Right cardiac atrium (tissue), 5 donors: ENCODE data around the gene FKBP15. TPM values are rescaled to one million over a fixed set of nuclear protein-coding genes. Genes with fewer than 3 reads are reported as not detected.
"Not testable (repeated sequence)": the region's sequence is repeated elsewhere in the genome, so short reads cannot be mapped to it uniquely, and the experiment has no call there.

Source experiments
- ATAC-seq, 2 donors: fragments of 200-7000 bp; cut with Tn5 transposase; one replicate each; pipeline versions ENCODE4 v1.8.0 to v1.9.1; 2020; ENCODE audit warnings: moderate library complexity in 2 of 2, mild to moderate bottlenecking in 1 of 2
- DNase-seq, 3 donors: peaks; one replicate each; pipeline ENCODE4 v3.0.0-alpha.2; 2020
- H3K27ac ChIP-seq: one replicate; pipeline ENCODE4 v1.5.1; 2013; ENCODE audit warnings: mild to moderate bottlenecking, low read length, control low read depth, moderate library complexity
- H3K27me3 ChIP-seq: one replicate; pipeline ENCODE4 v1.6.1; 2013; ENCODE audit not compliant: control insufficient read depth, insufficient read depth
- H3K4me1 ChIP-seq: one replicate; pipeline ENCODE4 v1.6.1; 2013; ENCODE audit warnings: low read length; ENCODE audit not compliant: control insufficient read depth, insufficient read depth
- H3K4me3 ChIP-seq: one replicate; pipeline ENCODE4 v1.5.1; 2013; ENCODE audit warnings: low read length, control low read depth
- H3K9me3 ChIP-seq: one replicate; pipeline ENCODE4 v1.6.1; 2013; ENCODE audit warnings: low read length; ENCODE audit not compliant: control insufficient read depth
- WGBS: extraction: QIAGEN DNeasy Blood & Tissue Kit; methylation state at CpG from one replicate; pipeline ENCODE4 v1.1.7; 2013; 5-methylcytosine and 5-hydroxymethylcytosine counted together
- intact Hi-C, 4 donors: fragments of 100-400 bp; cut with DNase I; formaldehyde crosslinking; loops; one replicate each; pipeline versions ENCODE4 v1.11.0 to v1.14.0; 2022 to 2023
- polyA plus RNA-seq: library from polyadenylated mRNA; stranded (reverse); fragments of 200-250 nt; gene quantifications from one replicate; pipeline ENCODE4 v1.2.3, GENCODE V29; 2013
- total RNA-seq, 4 donors: library from RNA; stranded (reverse); fragmentation: NEBNext Ultra II Directional; extraction: Animal tissue kit (Norgen Biotek cat#: 25700); gene quantifications; one replicate each; pipeline ENCODE4 v1.2.1, GENCODE V29; 2021
- donor health status: healthy with polysubstance abuse.
- donor health status: DM: no; HTN: yes; CAD: no.
- donor health status: DM: no; HTN: no; CAD: no.
- donor health status: DM: no; HTN: yes; CAD: no; lungs with severe emphysema.
- donor health status: DM: yes; HTN: yes; CAD: no.

Gene FKBP15
- total and polyA plus RNA-seq, 5 donors = 11.0 to 21.2 (median 19.9) TPM

DNA sequence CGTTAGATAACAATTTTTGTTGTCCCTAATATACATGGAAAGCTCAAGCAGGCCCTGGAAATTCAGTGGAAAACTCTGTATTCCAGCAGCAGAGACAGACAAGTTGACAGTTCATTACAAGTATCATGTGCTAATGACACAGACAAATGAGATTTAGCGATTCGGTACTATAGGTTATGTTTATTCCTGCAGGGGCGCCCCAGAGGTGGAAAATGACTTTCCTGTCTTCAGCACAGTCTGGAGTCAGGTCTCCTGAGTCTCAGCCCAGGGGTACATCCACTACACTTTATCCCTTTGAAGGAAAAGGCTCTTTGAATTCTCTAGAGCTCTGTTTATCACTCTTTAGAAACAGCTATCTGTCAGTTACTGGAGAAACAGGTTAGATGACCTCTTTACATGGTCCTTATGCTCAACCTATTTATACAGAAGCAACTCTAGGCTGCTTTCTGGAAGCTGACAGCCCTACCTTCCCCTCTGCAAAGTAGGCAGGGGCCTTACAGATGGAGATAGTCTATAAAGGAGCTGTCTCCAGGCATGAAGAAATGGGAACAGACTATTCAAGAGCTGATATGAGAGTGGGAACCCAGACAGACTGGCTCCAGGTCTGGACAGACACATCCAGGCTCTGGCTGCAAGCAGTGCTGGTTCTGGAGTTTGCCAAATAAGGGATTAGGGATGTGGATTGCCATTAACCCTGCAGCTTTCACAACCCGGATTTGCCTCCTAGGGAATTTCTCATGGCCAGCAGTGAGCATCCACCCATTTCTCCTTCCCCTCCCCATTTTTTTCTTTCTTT is 77.4 kb downstream of the FKBP15 start:
- DNase-seq (no peak), ATAC-seq (no peak)
- H3K4me3 ChIP-seq = no peak overlapping the region
- intact Hi-C loops = no loop called here
- H3K27ac ChIP-seq = no peak overlapping the region
- H3K9me3 ChIP-seq = no peaks in the 10 kb centered on the region
- no peaks in the 10 kb centered on the region for H3K27me3 ChIP-seq
- no peaks in the 10 kb centered on the region for H3K4me1 ChIP-seq
- 72% methylated on average over 5 of the region's 5 CpGs for WGBS

DNA sequence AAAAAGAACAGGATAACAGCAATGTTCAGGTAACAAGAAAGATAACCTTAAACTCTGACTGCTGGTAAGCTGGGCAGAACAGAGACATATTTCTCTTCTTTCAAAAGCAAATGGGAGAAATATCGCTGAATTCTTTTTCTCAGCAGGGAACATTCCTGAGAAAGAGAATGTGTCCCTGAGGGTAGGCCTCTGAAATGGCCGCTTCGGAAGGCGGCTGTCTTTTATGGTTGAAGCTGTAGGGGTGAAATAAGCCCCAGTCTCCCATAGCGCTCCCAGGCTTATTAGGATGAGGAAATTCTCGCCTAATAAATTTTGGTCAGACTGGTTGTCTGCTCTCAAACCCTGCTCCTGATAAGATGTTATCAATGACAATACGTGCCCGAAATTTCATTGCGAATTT is 80.2 kb downstream of the FKBP15 start:
- DNase-seq = not testable (repeated sequence)
- 92% methylated on average over 9 of the region's 9 CpGs for WGBS

DNA sequence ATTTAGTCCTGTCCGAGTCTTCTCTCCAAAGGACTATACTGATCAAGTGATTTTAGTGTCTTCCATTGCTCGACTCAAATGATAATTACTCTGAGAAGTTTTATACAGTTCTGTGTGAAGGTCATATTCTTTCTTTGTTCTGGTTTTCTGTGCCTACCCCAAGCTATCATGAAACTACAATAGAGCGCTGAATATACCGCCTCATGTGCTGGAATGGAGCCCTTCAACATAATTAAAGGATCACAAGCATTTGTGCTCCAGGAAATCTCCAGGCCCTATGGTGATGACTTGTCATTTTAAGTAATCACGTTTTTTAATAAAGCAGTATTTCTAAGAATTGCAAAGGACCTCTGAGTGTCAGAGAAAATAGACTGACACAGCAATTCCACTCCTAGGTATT is 81.1 kb downstream of the FKBP15 start:
- DNase-seq = no peak
- WGBS = 71% methylated on average over 5 of the region's 5 CpGs
- intact Hi-C loops = no loop called here
- Histone ChIP-seq H3K27me3 (no peaks in the 10 kb centered on the region), H3K27ac (no peak overlapping the region), H3K4me1 (no peaks in the 10 kb centered on the region), H3K4me3 (no peak overlapping the region), H3K9me3 (no peaks in the 10 kb centered on the region)
- no peak for ATAC-seq

More for the DNA sequence above, 80.2 kb downstream of the FKBP15 start:
- ATAC-seq, H3K4me3 ChIP-seq, H3K9me3 ChIP-seq, H3K4me1 ChIP-seq, intact Hi-C loops, H3K27ac ChIP-seq, H3K27me3 ChIP-seq: not testable (repeated sequence)

DNA sequence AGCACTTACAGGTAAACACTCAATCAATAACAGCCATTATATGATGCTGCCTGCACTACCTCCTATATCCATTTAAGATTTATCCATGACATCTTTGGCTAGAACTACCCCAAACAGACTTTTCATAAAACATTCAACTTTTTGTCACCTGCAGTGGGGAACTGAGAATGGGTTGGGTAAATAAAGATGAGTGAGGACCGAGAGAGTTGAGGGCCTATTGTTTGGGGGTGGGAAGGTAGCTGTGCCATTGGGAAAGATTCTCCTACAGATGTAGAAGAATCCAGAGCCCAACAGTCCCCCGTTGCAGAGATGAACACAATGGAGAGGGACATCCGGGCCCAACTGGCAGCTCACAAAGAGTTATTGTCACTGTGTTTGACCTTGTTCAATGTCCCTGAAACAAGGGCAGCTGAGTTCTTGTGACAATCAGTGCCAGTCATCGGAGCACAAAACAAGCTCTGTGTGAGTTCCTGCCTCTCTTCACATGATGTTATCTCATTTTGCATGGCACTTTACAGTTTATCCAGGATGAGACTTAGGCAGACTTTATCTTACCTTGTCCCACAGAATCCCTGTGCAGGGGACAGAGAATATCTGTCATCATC is 81.8 kb downstream of the FKBP15 start:
- H3K9me3 ChIP-seq = no peaks in the 10 kb centered on the region
- intact Hi-C loops = no loop called here
- no peak overlapping the region for H3K27ac ChIP-seq
- H3K27me3 ChIP-seq = no peaks in the 10 kb centered on the region
- ATAC-seq (no peak), DNase-seq (no peak)
- 69% methylated on average over 4 of the region's 4 CpGs for WGBS
- no peak overlapping the region for H3K4me3 ChIP-seq
- no peaks in the 10 kb centered on the region for H3K4me1 ChIP-seq

DNA sequence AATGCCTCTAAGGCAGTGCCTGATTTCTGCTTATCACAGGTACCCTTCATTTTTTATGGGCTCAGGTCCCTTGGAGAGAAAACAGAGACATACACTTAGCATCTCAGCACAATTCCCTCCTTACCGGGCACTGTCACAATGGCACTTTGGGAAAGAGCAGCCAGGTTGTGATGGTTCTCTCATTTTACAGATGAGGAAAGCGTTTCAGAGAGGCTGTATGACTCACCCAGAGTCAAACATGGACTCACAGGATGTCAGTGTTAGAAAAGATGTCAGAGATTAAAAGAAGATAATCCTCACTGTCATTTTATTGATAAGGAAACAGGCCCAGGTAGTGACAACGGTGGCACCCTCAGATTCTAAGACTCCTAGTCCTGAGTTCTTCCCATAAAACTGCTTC is 82.3 kb downstream of the FKBP15 start:
- no peaks in the 10 kb centered on the region for H3K9me3 ChIP-seq
- DNase-seq (no peak), ATAC-seq (no peak)
- no peak overlapping the region for H3K27ac ChIP-seq
- no peak overlapping the region for H3K4me3 ChIP-seq
- WGBS = 61% methylated on average over 3 of the region's 3 CpGs
- H3K27me3 ChIP-seq = no peaks in the 10 kb centered on the region
- intact Hi-C loops = no loop called here
- no peaks in the 10 kb centered on the region for H3K4me1 ChIP-seq

DNA sequence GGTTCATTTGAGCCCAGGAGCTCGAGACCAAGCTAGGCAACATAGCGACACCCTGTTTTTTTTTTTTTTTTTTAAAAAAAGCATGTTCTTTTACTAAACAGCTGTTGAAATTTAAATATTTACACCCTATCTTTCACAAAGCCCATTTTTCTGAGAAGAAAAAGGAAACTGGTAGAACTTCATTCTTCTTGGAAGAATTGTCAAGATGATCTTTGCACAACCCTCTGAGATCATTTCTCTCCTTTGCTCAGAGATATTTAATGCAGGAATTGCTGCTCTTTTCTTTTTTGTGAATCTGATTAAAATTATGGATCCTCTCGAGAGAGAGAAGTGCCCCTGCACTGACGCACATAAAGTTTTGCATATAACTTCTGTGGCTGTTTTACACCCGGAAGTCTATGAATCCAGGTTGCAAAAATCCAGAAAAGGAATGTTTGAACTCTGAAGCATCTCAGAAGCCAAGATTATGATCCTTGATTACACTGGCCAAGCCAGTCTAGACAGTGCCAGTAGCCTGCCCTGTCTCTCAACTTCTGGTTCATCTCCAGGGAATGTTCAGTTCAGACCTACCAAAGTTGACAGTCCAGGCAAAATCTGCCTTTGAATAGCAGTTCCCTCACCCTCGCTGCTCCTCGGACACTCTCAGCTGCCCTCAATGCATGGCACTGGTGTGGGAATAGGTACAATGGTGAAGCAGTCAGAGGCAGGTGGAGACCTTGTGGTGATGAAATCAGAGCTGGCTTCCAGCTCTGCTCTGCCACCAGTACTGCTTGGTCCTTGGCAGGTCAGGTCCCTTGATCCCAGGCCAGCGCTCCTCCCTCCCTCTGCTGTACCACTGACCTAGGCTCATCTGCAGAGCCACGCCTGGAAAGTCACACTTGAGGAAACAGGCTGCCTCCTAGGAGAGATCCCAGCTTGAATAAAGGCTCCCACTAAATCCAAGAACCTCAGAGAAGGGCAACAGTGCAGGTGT is 83.6 kb downstream of the FKBP15 start:
- no peak overlapping the region for H3K27ac ChIP-seq
- no peak for ATAC-seq
- intact Hi-C loops = no loop called here
- no peaks in the 10 kb centered on the region for H3K4me1 ChIP-seq
- H3K27me3 ChIP-seq = no peaks in the 10 kb centered on the region
- no peaks in the 10 kb centered on the region for H3K9me3 ChIP-seq
- DNase-seq = no peak
- H3K4me3 ChIP-seq = no peak overlapping the region
- 73% methylated on average over 9 of the region's 9 CpGs for WGBS

DNA sequence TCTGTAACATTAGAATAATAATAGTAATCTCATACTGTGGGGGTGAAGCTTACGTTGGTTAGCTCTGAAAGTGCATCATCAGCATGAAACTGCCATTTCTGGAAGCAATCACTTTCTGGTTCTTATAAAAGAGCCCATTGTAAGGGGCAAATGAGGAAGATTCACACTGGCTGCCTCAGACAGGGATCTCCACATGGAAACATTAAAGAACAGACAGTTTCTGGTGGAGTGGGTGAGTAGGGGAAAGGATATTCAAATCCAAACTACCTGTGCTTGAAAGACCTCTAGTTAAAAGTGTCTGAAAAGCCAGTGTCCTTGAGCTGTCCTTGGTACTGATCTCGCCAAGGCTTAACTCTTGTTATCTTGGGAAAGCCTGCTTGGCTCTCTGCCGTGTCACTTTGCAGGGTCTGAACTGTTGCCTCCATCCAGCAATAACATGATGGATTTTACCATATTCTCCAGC is 89.4 kb downstream of the FKBP15 start:
- Histone ChIP-seq H3K4me1 (peaks cover 1% of the 10 kb centered on the region), H3K9me3 (no peaks in the 10 kb centered on the region), H3K4me3 (no peak overlapping the region), H3K27me3 (no peaks in the 10 kb centered on the region), H3K27ac (no peak overlapping the region)
- DNase-seq (no peak), ATAC-seq (no peak)
- intact Hi-C loops = no loop called here
- WGBS = 10% methylated on average over 3 of the region's 3 CpGs

DNA sequence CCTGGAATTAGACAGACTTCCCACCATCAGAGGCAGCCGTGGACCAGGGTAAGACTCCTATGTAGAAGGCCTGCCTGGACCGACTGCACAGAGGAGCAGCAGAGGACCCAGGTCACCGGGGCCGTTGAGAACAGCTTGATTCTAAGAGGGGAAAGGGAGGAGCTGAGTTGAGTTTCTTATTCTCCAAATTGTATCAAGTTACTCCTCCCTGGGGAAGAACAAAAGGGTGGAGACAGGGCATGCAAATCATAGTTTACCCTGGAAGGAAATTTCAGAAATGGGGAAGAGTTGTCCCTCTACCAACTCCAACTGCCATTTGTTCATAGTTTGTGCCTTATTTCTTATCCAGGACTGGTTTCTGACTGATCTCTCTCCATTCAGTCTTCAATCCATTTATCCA is 91.2 kb downstream of the FKBP15 start:
- intact Hi-C loops = no loop called here
- Histone ChIP-seq H3K4me1 (peaks cover 1% of the 10 kb centered on the region), H3K4me3 (no peak overlapping the region), H3K27ac (no peak overlapping the region), H3K9me3 (no peaks in the 10 kb centered on the region), H3K27me3 (no peaks in the 10 kb centered on the region)
- ATAC-seq (no peak), DNase-seq (no peak)
- 57% methylated on average over 4 of the region's 4 CpGs for WGBS

DNA sequence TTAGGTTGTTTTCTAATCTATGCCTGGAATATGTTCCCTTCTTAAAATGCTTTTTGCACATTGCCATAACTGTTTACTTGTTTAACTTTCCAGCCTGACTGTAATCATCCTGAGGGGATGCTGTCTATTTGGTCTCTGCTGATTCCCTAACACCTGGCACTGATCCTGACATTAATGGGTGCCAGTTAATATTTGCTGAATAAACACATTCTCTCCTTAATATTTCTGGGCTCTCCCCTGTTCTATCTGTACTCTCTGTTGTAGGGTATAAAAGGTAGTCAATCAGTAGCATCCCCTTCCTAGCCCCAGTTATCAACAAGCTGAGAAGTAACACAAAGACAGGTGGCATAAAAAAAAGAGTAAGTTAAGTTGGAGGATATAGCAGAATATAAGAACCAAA is 91.6 kb downstream of the FKBP15 start:
- no peak overlapping the region for H3K27ac ChIP-seq
- no peak for DNase-seq

DNA sequence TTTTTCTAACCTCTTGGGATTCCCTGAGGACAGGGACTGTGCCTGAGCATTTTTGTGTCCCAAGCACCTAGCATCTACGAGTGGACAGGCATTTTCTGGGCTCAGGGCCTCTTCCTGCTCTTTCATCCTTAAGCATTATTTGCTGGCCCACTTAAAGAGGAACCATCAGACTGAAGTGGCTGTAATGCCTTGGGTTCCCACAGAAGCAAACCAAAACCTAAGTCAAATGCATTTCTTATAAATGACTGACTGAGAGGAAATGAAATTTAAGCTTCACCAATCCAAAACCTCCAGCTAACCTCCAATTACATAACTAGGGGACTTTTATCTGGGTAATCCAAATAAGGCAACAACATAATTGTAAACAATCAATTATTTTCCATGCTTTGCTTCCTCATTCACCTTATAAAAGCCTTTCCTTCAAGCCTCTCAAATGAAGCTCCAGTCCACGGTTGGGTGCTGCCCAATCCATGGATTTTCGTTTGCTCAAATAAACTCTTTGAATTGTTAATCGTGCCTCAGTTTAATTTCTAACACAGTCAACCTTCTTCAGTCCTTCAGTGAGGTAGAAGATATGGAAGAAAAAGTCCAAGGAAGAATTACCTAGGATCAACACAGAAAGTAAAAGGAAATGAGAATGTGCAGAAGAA is 95.6 kb downstream of the FKBP15 start:
- ATAC-seq = no peak
- intact Hi-C loops = no loop called here
- no peaks in the 10 kb centered on the region for H3K27me3 ChIP-seq
- no peak overlapping the region for H3K4me3 ChIP-seq
- peaks cover 1% of the 10 kb centered on the region for H3K4me1 ChIP-seq
- H3K9me3 ChIP-seq = no peaks in the 10 kb centered on the region
- no peak overlapping the region for H3K27ac ChIP-seq
- DNase-seq = no peak
- WGBS = 73% methylated on average over 4 of the region's 4 CpGs

More for the DNA sequence above, 91.6 kb downstream of the FKBP15 start:
- Histone ChIP-seq H3K4me3 (no peak overlapping the region), H3K9me3 (no peaks in the 10 kb centered on the region), H3K4me1 (peaks cover 1% of the 10 kb centered on the region), H3K27me3 (no peaks in the 10 kb centered on the region)
- intact Hi-C loops = no loop called here
- no peak for ATAC-seq
